ENCODE results near the gene PBX3.

DNA sequence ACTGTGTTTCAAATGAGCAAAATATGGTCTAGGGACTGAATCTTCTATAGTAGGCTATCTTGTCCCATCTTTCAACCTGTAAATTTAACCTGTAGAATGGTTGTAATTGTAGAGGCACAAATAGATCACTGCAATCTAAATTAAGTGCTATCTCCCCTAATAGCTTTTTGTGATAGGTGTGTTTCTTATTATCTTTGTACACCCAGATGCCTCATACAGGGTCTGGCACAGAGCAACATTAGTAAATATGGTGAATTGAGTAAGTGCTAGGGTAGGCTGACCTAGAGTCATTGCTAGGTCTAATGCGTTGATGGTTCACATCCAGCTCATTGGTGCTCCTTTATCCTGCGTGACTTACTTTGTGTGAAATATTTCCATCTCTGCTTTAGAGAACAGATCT, 100.6 kb downstream of the PBX3 start:
- TF ChIP-seq FOXK2 (IDR thresholded peaks at IDR 0.05) (no peak), SUZ12 (IDR thresholded peaks at IDR 0.05) (no peak), FOXA1 (IDR thresholded peaks at IDR 0.05) (no peak), SP1 (IDR thresholded peaks at IDR 0.05) (no peak), TARDBP (IDR thresholded peaks at IDR 0.05) (no peak), ZNF384 (IDR thresholded peaks at IDR 0.05) (no peak), ELF4 (IDR thresholded peaks at IDR 0.05) (no peak), BHLHE40 (IDR thresholded peaks at IDR 0.05; ENCODE audit: borderline replicate concordance) (no peak), LEF1 (IDR thresholded peaks at IDR 0.05; ENCODE audit: borderline replicate concordance) (no peak), FOXM1 (IDR thresholded peaks at IDR 0.05; ENCODE audit: borderline replicate concordance) (no peak)
